A673 (cell line): ENCODE results near the gene LYPLAL1.

Experiments used
- CTCF ChIP-seq: fragments of 300-800, 200-600 bp; sonication (generic); conservative IDR thresholded peaks from 2 replicates; pipeline ENCODE4 v1.5.1; 2017; ENCODE audit warnings: low read depth, mild to moderate bottlenecking, antibody characterized with exemption, low read length, moderate library complexity, mixed read lengths
- EZH2 ChIP-seq: fragments of 200-600 bp; sonication (generic); IDR thresholded peaks from 2 replicates; pipeline ENCODE4 v1.6.1; 2017; ENCODE audit warnings: borderline replicate concordance, low read depth, mild to moderate bottlenecking, mixed read lengths, antibody characterized with exemption, low read length; ENCODE audit not compliant: poor library complexity, severe bottlenecking

- TF ChIP-seq CTCF (no peak), EZH2 (no peak)
Observed at GRCh38 chr1:219132939-219133338, 40.7 kb upstream of the LYPLAL1 start.
